Urinary bladder (tissue), 4 donors: ENCODE results near the gene CCSER2. TPM values are rescaled to one million over a fixed set of nuclear protein-coding genes. Genes with fewer than 3 reads are reported as not detected.
"Not testable (repeated sequence)": the region's sequence is repeated elsewhere in the genome, so short reads cannot be mapped to it uniquely, and the experiment has no call there.

Experiments used
- DNase-seq: peaks from one replicate; pipeline ENCODE4 v3.0.0-alpha.2; 2015; ENCODE audit errors: extremely low spot score
- H3K27ac ChIP-seq: one replicate; pipeline ENCODE4 v1.5.1; 2013; ENCODE audit warnings: low read depth, mild to moderate bottlenecking, moderate library complexity
- H3K36me3 ChIP-seq: one replicate; pipeline ENCODE4 v1.6.1; 2013; ENCODE audit warnings: mild to moderate bottlenecking, moderate library complexity; ENCODE audit not compliant: insufficient read depth
- H3K4me1 ChIP-seq: one replicate; pipeline ENCODE4 v1.6.1; 2013; ENCODE audit warnings: mild to moderate bottlenecking, moderate library complexity; ENCODE audit not compliant: insufficient read depth
- H3K4me3 ChIP-seq: one replicate; pipeline ENCODE4 v1.5.1; 2013; ENCODE audit warnings: low read depth, low read length
- WGBS: extraction: QIAGEN DNeasy Blood & Tissue Kit; methylation state at CpG from one replicate; pipeline ENCODE4 v1.1.7; 2013; 5-methylcytosine and 5-hydroxymethylcytosine counted together
- polyA plus RNA-seq: library from polyadenylated mRNA; stranded (reverse); fragments of 200-250 nt; gene quantifications from one replicate; pipeline ENCODE4 v1.2.3, GENCODE V29; 2013
- total RNA-seq: library from RNA; depleted of rRNA; stranded (reverse); fragments of >200 nt; gene quantifications from one replicate; pipeline ENCODE4 v1.2.3, GENCODE V29; 2014
- donor health status: healthy with polysubstance abuse.
- donor health status: healthy.

CCSER2 gene
- total and polyA plus RNA-seq, 2 donors, result 22.1 to 75.4 TPM

GRCh38 chr10:84493951-84494848 lies 165.8 kb downstream of the CCSER2 start:
- Histone ChIP-seq H3K27ac (no peak overlapping the region), H3K36me3 (no peaks in the 10 kb centered on the region), H3K4me1 (peaks cover 1% of the 10 kb centered on the region), H3K4me3 (no peak overlapping the region)
- WGBS, result 88% methylated on average over 9 of the region's 9 CpGs
- DNase-seq, result no peak

GRCh38 chr10:84494849-84495180 lies 166.4 kb downstream of the CCSER2 start:
- no peak overlapping the region for H3K27ac ChIP-seq
- no peak overlapping the region for H3K4me3 ChIP-seq

GRCh38 chr10:84497978-84498377 lies 169.6 kb downstream of the CCSER2 start:
- no peak overlapping the region for H3K27ac ChIP-seq
- no peaks in the 10 kb centered on the region for H3K36me3 ChIP-seq
- no peak for DNase-seq
- H3K4me3 ChIP-seq, result no peak overlapping the region
- 41% methylated on average over 1 of the region's 1 CpG for WGBS
- peaks cover 1% of the 10 kb centered on the region for H3K4me1 ChIP-seq

More at GRCh38 chr10:84494849-84495180, 166.4 kb downstream of the CCSER2 start:
- Histone ChIP-seq H3K4me1 (peaks cover 1% of the 10 kb centered on the region), H3K36me3 (no peaks in the 10 kb centered on the region)
- DNase-seq, result no peak

GRCh38 chr10:84499039-84499438 lies 170.7 kb downstream of the CCSER2 start:
- H3K4me3 ChIP-seq, H3K36me3 ChIP-seq, H3K27ac ChIP-seq, DNase-seq, H3K4me1 ChIP-seq: not testable (repeated sequence)
- 96% methylated on average over 9 of the region's 9 CpGs for WGBS

- WGBS, result 62% methylated on average over 3 of the region's 3 CpGs
- DNase-seq, result no peak
- Histone ChIP-seq H3K36me3 (no peaks in the 10 kb centered on the region), H3K27ac (no peak overlapping the region), H3K4me1 (no peaks in the 10 kb centered on the region), H3K4me3 (no peak overlapping the region)
Measured at GRCh38 chr10:84499846-84500245, 171.5 kb downstream of the CCSER2 start.

GRCh38 chr10:84510121-84510520 lies 181.7 kb downstream of the CCSER2 start:
- H3K27ac ChIP-seq, result no peak overlapping the region
- 82% methylated on average over 3 of the region's 3 CpGs for WGBS
- no peak for DNase-seq
- H3K4me1 ChIP-seq, result no peaks in the 10 kb centered on the region
- H3K4me3 ChIP-seq, result no peak overlapping the region
- H3K36me3 ChIP-seq, result peaks cover 4% of the 10 kb centered on the region

GRCh38 chr10:84511106-84511505 lies 182.7 kb downstream of the CCSER2 start:
- peaks cover 5% of the 10 kb centered on the region for H3K36me3 ChIP-seq
- H3K4me1 ChIP-seq, result no peaks in the 10 kb centered on the region
- 90% methylated on average over 2 of the region's 2 CpGs for WGBS

GRCh38 chr10:84511709-84512285 lies 183.4 kb downstream of the CCSER2 start:
- peaks cover 6% of the 10 kb centered on the region for H3K36me3 ChIP-seq
- no peak overlapping the region for H3K4me3 ChIP-seq
- 88% methylated on average over 5 of the region's 5 CpGs for WGBS
- DNase-seq, result no peak
- no peaks in the 10 kb centered on the region for H3K4me1 ChIP-seq
- H3K27ac ChIP-seq, result no peak overlapping the region

More at GRCh38 chr10:84511106-84511505, 182.7 kb downstream of the CCSER2 start:
- H3K4me3 ChIP-seq, result no peak overlapping the region
- DNase-seq, result no peak
- no peak overlapping the region for H3K27ac ChIP-seq

GRCh38 chr10:84517554-84517953 lies 189.2 kb downstream of the CCSER2 start:
- H3K4me1 ChIP-seq, result no peaks in the 10 kb centered on the region
- no peak overlapping the region for H3K4me3 ChIP-seq
- H3K36me3 ChIP-seq, result peaks cover 6% of the 10 kb centered on the region
- no peak for DNase-seq
- no peak overlapping the region for H3K27ac ChIP-seq
- WGBS, result 88% methylated on average over 4 of the region's 4 CpGs

GRCh38 chr10:84519235-84519634 lies 190.8 kb downstream of the CCSER2 start:
- Histone ChIP-seq H3K4me3 (no peak overlapping the region), H3K27ac (no peak overlapping the region), H3K36me3 (peaks cover 4% of the 10 kb centered on the region), H3K4me1 (no peaks in the 10 kb centered on the region)
- DNase-seq, result no peak
- 96% methylated on average over 3 of the region's 3 CpGs for WGBS

- WGBS, result 69% methylated on average over 8 of the region's 8 CpGs
- Histone ChIP-seq H3K36me3 (peaks cover 2% of the 10 kb centered on the region), H3K4me3 (no peak overlapping the region), H3K4me1 (no peaks in the 10 kb centered on the region), H3K27ac (no peak overlapping the region)
- DNase-seq, result no peak
Measured at GRCh38 chr10:84521013-84521412, 192.6 kb downstream of the CCSER2 start.

- 81% methylated on average over 2 of the region's 2 CpGs for WGBS
- H3K4me1 ChIP-seq, result no peaks in the 10 kb centered on the region
Measured at GRCh38 chr10:84521468-84521867, 193.1 kb downstream of the CCSER2 start.

GRCh38 chr10:84522612-84523462 lies 194.4 kb downstream of the CCSER2 start:
- WGBS, result 56% methylated on average over 9 of the region's 9 CpGs
- Histone ChIP-seq H3K27ac (no peak overlapping the region), H3K4me3 (no peak overlapping the region), H3K36me3 (no peaks in the 10 kb centered on the region), H3K4me1 (no peaks in the 10 kb centered on the region)
- DNase-seq, result no peak

More at GRCh38 chr10:84521468-84521867, 193.1 kb downstream of the CCSER2 start:
- Histone ChIP-seq H3K36me3 (no peaks in the 10 kb centered on the region), H3K27ac (no peak overlapping the region), H3K4me3 (no peak overlapping the region)
- DNase-seq, result no peak
